Measurements from ENCODE around the gene IYD. TPM values are rescaled to one million over a fixed set of nuclear protein-coding genes. Genes with fewer than 3 reads are reported as not detected.

IYD gene
- total RNA-seq, 2 experiments from 2014 or later: not detected

DNA sequence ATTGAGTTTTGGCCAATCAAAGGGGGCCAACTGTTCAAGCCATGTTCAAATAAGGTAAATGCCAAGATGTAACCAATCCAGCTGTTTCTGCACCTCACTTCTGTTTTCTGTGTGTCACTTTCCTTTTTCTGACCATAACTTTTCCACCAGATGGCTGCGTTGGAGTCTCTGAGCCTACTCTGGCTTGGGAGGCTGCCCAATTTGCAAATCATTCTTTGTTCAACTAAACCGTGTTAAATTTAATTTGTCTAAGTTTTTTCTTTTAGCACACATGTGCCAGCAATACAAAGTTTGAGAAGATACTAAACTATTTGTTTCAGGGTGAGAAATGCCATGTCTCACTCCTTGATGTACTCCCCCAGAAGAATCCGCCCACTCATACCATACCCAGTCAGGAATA, 52.1 kb downstream of the IYD start:
- intact Hi-C loops (cut with micrococcal nuclease): no loop called here
- Mint-ChIP-seq H3K27me3 (peaks cover 12% of the 10 kb centered on the region), H3K4me1 (ENCODE audit: low read depth) (peaks cover 27% of the 10 kb centered on the region), H3K4me3 (no peak overlapping the region), H3K9me3 (peaks cover 6% of the 10 kb centered on the region), H3K27ac (no peak overlapping the region), H3K36me3 (no peaks in the 10 kb centered on the region)
- ChIA-PET POLR2A (no interaction called here), CTCF (interaction anchor here (6.0 kb wide), 1 partner anchor 396 kb away, joined by 99 read pairs; no protein-coding TSS in a partner anchor)
- DNase-seq: no peak

DNA sequence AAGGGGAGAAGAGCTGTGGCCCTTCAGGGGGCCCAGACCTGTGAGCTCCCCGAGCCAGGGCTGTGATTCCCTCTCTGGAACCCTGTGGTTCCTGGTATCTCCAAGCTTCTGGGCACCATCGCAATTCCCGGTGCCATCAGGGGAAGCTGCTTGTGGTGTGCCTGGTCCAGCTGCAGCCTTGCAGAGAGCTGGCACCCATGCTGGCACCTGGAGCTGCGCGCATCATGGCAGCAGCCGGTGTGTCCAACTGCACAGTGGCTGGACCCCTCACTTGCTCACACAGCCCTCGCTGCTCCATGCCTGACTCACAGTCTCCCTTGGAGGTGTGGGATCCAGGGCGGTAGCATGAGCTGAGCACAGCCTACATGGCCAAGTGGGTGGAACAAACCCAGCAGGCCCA, 56.7 kb downstream of the IYD start:
- no peaks in the 10 kb centered on the region for H3K36me3 Mint-ChIP-seq
- H3K4me1 Mint-ChIP-seq (ENCODE audit: low read depth): no peaks in the 10 kb centered on the region
- no peak for DNase-seq
- H3K27ac Mint-ChIP-seq: no peak overlapping the region
- intact Hi-C loops (cut with micrococcal nuclease): no loop called here
- no peak overlapping the region for H3K4me3 Mint-ChIP-seq
- POLR2A ChIA-PET: no interaction called here
- CTCF ChIA-PET: no interaction called here
- H3K9me3 Mint-ChIP-seq: peaks cover 5% of the 10 kb centered on the region
- H3K27me3 Mint-ChIP-seq: no peaks in the 10 kb centered on the region

DNA sequence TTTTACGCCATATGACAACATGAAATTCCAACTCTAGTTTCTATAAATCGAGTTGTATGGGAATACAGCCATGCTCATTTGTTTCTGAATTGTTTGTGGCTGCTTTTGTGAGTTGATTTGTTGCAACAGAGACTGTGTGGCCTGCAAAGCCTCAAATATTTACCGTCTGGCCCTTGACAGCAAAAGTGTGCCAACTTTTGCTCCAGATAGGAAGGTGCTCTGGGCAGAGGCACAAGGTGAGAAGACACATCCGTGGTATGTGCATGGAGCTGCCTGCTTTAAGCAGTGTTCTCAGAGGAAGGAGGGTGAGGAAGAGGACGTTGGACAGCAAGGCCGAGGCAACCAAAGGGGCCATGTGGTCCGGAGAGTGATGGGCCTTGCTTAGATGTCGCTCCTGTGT, 57.4 kb downstream of the IYD start:
- Mint-ChIP-seq H3K36me3 (no peaks in the 10 kb centered on the region), H3K27me3 (no peaks in the 10 kb centered on the region), H3K4me3 (no peak overlapping the region), H3K27ac (no peak overlapping the region), H3K4me1 (ENCODE audit: low read depth) (no peaks in the 10 kb centered on the region), H3K9me3 (no peaks in the 10 kb centered on the region)
- ChIA-PET CTCF (no interaction called here), POLR2A (no interaction called here)
- no peak for DNase-seq
- intact Hi-C loops (cut with micrococcal nuclease): no loop called here

DNA sequence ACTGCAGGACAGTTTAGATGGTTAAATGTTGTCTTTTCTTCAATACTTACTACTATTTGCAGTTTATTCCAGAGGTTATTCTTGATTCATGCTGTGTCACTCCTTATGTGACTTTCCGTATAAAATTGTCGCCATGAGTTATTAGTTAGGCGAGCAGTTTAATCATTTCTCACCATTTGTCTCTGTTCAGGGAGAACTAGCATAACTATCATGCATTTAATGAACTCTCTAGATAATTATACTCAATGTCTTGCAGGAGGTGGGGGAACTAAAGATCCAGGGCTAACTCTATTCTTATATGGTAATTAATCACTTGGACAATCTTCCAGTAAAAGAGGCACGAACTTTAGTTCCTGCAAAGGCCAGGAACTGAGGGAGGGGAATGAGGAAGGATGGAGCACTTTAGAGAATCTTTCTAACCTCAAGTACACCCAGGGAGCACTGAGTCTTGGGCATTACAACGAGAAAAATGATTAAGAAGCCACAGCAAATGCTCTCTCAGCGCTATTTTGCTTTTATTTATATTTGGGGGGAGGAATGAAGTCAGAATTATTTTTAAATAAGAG, 58.3 kb downstream of the IYD start:
- H3K4me1 Mint-ChIP-seq (ENCODE audit: low read depth): no peaks in the 10 kb centered on the region
- H3K27ac Mint-ChIP-seq: no peak overlapping the region
- no peak overlapping the region for H3K4me3 Mint-ChIP-seq
- no peaks in the 10 kb centered on the region for H3K27me3 Mint-ChIP-seq
- no peaks in the 10 kb centered on the region for H3K9me3 Mint-ChIP-seq
- CTCF ChIA-PET: no interaction called here
- POLR2A ChIA-PET: no interaction called here
- no peaks in the 10 kb centered on the region for H3K36me3 Mint-ChIP-seq
- no peak for DNase-seq
- intact Hi-C loops (cut with micrococcal nuclease): no loop called here

DNA sequence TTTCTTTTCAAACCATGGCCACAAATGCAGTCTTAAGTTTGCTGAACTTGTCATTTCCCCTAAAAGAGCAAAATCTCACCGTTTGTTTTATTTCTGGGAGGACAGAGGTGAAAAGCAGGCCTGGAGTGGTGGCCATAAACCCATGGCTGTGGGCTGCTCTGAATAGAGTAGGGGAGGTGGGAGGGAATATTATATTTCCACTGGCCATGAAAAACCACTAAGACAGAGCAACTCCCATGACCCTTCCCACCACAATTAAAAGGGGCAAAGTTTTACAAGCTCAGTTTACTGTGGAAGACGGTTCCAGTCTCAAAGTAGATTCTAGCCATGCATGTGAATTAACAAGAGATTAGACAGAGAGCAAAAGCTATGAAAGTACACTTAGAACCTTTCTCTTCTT, 59.0 kb downstream of the IYD start:
- H3K36me3 Mint-ChIP-seq: no peaks in the 10 kb centered on the region
- no peaks in the 10 kb centered on the region for H3K9me3 Mint-ChIP-seq
- DNase-seq: no peak
- CTCF ChIA-PET: interaction anchor here (1.0 kb wide), 1 partner anchor 10 kb away, joined by 4 read pairs; no protein-coding TSS in a partner anchor
- H3K27ac Mint-ChIP-seq: no peak overlapping the region
- H3K4me1 Mint-ChIP-seq (ENCODE audit: low read depth): no peaks in the 10 kb centered on the region
- intact Hi-C loops (cut with micrococcal nuclease): no loop called here
- no peaks in the 10 kb centered on the region for H3K27me3 Mint-ChIP-seq
- H3K4me3 Mint-ChIP-seq: no peak overlapping the region
- POLR2A ChIA-PET: no interaction called here

DNA sequence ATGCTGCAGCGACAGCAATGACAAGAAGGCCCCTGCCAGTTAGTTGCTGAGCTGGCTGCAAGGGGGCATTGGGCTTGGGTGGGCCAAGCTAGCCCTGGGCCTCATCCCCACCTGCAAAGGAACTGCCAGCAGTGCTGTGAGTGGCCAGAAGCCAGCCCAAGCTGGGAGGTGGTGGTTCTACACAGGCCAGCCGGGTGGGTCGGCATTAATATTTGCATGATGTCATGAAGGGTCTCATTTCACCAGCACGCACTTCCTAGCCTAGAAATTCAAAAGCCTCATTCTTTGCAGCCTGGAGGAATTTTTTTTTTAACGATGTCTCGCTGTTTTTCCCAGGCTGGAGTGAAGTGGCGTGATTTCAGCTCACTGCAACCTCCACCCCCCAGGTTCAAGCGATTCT, 62.0 kb downstream of the IYD start:
- no peak overlapping the region for H3K4me3 Mint-ChIP-seq
- intact Hi-C loops (cut with micrococcal nuclease): no loop called here
- POLR2A ChIA-PET: no interaction called here
- no peak overlapping the region for H3K27ac Mint-ChIP-seq
- CTCF ChIA-PET: interaction anchor here (2.1 kb wide), 1 partner anchor 12 kb away, joined by 8 read pairs; no protein-coding TSS in a partner anchor
- no peaks in the 10 kb centered on the region for H3K36me3 Mint-ChIP-seq
- DNase-seq: no peak
- no peaks in the 10 kb centered on the region for H3K9me3 Mint-ChIP-seq
- H3K27me3 Mint-ChIP-seq: no peaks in the 10 kb centered on the region
- no peaks in the 10 kb centered on the region for H3K4me1 Mint-ChIP-seq (ENCODE audit: low read depth)

DNA sequence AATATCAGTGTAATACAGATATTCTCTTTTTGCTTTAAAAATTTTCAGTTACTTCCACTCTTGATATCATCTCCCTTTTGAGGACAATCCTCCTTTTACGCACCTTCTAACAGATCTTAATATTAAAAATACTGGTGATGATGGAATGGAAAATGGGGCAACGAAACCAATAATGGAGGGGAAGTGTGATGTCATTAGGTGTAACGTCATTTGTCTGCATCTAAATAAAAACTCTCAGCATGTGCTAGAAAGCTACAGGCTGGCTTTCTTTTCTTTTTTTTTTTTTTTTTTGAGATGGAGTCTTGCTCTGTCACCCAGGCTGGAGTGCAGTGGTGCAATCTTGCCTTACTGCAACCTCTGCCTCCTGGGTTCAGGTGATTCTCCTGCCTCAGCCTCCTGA, 66.5 kb downstream of the IYD start:
- no peak overlapping the region for H3K27ac Mint-ChIP-seq
- CTCF ChIA-PET: no interaction called here
- H3K27me3 Mint-ChIP-seq: no peaks in the 10 kb centered on the region
- H3K4me3 Mint-ChIP-seq: no peak overlapping the region
- DNase-seq: no peak
- no peaks in the 10 kb centered on the region for H3K36me3 Mint-ChIP-seq
- H3K4me1 Mint-ChIP-seq (ENCODE audit: low read depth): no peaks in the 10 kb centered on the region
- POLR2A ChIA-PET: no interaction called here
- peaks cover 8% of the 10 kb centered on the region for H3K9me3 Mint-ChIP-seq
- intact Hi-C loops (cut with micrococcal nuclease): no loop called here

DNA sequence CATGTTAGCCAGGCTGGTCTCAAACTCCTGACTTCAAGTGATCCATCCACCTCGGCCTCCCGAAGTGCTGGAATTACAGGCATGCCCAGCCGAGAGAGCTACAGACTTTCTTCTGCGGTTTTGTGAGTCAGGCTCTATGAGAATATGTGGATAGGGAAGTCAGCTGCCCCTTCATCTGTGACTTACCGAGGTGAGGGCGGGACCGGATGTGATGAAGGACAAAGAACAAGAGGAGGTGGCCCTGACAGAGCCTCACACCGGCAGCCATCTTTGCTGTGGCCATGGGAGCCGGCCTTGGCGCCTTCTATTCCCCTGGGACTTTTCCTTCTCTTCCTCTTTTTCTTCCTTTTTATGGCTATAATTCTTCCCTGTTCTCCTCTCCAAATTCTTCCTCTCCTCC, 67.0 kb downstream of the IYD start:
- CTCF ChIA-PET: no interaction called here
- Mint-ChIP-seq H3K4me3 (no peak overlapping the region), H3K4me1 (ENCODE audit: low read depth) (no peaks in the 10 kb centered on the region), H3K9me3 (peaks cover 8% of the 10 kb centered on the region), H3K27me3 (no peaks in the 10 kb centered on the region), H3K36me3 (no peaks in the 10 kb centered on the region), H3K27ac (no peak overlapping the region)
- intact Hi-C loops (cut with micrococcal nuclease): no loop called here
- POLR2A ChIA-PET: no interaction called here
- DNase-seq: no peak

DNA sequence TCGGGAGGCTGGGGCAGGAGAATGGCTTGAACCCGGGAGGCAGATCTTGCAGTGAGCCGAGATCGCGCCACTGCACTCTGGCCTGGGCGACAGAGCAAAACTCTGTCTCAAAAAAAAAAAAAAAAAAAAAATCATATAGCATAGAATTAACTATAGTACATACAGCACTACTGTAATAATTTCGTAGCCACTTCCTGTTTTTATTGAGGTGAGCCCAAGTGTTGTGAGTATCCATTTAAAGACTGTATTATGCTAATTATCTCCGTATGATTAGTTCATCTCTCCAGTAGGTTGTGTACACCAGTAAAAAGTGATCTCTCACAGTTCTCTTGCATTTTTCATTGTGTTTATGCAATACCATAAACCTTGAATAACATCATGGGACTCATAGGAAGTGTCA, 70.6 kb downstream of the IYD start:
- intact Hi-C loops (cut with micrococcal nuclease): no loop called here
- Mint-ChIP-seq H3K4me1 (ENCODE audit: low read depth) (no peaks in the 10 kb centered on the region), H3K4me3 (no peak overlapping the region), H3K27me3 (no peaks in the 10 kb centered on the region), H3K36me3 (no peaks in the 10 kb centered on the region), H3K27ac (no peak overlapping the region), H3K9me3 (peaks cover 8% of the 10 kb centered on the region)
- ChIA-PET CTCF (no interaction called here), POLR2A (no interaction called here)
- no peak for DNase-seq

DNA sequence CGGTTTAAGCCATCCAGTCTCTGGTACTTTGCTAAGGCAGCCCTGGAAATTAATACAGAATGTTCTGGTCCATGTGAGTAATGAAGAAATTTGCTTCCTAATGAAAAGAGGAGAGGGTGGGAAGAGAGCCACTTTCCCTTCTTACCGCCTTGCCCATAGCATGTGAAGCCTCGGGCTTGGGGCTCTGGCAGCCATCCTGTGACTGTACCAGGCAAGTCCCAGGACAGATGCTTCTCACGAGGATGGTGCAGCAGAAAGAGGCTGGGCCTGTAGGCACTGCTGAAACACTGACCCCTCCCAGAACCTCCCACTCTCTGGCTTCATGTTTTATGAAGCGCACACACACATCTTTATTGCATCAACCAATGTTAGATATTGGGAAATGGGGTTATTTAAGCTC, 74.8 kb downstream of the IYD start:
- no peak for DNase-seq
- Mint-ChIP-seq H3K27ac (no peak overlapping the region), H3K4me3 (no peak overlapping the region), H3K27me3 (no peaks in the 10 kb centered on the region), H3K9me3 (peaks cover 8% of the 10 kb centered on the region), H3K4me1 (ENCODE audit: low read depth) (no peaks in the 10 kb centered on the region), H3K36me3 (no peaks in the 10 kb centered on the region)
- ChIA-PET CTCF (interaction anchor here (0.6 kb wide), 1 partner anchor 48 kb away, joined by 3 read pairs; no protein-coding TSS in a partner anchor), POLR2A (no interaction called here)
- intact Hi-C loops (cut with micrococcal nuclease): no loop called here

DNA sequence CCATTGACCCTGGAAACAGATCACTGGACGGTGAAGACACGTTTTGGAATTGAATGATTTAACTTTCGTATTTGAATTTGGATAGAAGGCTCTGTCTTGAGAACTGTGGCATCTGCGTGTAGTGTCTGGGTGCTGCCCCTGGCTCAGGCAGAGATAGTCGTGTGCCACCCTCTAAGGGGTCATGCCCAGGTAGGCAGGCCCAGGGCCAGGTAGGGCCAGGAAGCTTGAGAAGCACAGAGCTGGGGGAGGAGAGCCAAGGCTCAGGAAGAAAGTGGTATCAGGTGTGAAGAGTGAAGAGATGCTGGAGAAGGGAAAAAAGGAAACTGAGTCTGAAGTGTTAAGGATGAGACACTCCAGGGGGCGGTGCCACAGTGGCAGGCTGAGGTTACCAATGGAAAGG, 75.5 kb downstream of the IYD start:
- no peaks in the 10 kb centered on the region for H3K27me3 Mint-ChIP-seq
- H3K9me3 Mint-ChIP-seq: peaks cover 8% of the 10 kb centered on the region
- no peaks in the 10 kb centered on the region for H3K4me1 Mint-ChIP-seq (ENCODE audit: low read depth)
- ChIA-PET POLR2A (no interaction called here), CTCF (interaction anchor here (0.6 kb wide), 1 partner anchor 49 kb away, joined by 3 read pairs; no protein-coding TSS in a partner anchor)
- no peak overlapping the region for H3K27ac Mint-ChIP-seq
- no peak for DNase-seq
- intact Hi-C loops (cut with micrococcal nuclease): no loop called here
- H3K4me3 Mint-ChIP-seq: no peak overlapping the region
- no peaks in the 10 kb centered on the region for H3K36me3 Mint-ChIP-seq

DNA sequence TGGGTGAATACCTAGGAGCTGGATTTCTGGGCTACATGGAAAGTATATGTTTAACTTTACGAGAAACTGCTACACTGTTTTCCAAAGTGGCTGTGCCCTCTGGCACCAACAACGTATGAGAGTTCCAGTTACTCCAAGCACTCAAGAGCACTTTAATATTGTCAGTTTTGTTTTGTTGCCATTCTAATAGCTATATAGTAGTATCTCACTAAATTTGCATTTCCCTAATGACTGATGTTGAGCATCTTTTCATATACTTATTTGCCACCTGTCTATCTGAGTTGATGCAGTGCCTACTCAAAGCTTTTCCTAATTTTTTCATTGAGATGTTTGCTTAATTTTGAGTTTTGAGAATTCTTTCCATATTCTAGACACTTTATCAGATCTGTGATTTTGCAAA, 76.7 kb downstream of the IYD start:
- no peaks in the 10 kb centered on the region for H3K4me1 Mint-ChIP-seq (ENCODE audit: low read depth)
- H3K27me3 Mint-ChIP-seq: no peaks in the 10 kb centered on the region
- ChIA-PET CTCF (no interaction called here), POLR2A (no interaction called here)
- no peaks in the 10 kb centered on the region for H3K9me3 Mint-ChIP-seq
- no peak overlapping the region for H3K4me3 Mint-ChIP-seq
- H3K27ac Mint-ChIP-seq: no peak overlapping the region
- intact Hi-C loops (cut with micrococcal nuclease): no loop called here
- H3K36me3 Mint-ChIP-seq: no peaks in the 10 kb centered on the region
- no peak for DNase-seq

DNA sequence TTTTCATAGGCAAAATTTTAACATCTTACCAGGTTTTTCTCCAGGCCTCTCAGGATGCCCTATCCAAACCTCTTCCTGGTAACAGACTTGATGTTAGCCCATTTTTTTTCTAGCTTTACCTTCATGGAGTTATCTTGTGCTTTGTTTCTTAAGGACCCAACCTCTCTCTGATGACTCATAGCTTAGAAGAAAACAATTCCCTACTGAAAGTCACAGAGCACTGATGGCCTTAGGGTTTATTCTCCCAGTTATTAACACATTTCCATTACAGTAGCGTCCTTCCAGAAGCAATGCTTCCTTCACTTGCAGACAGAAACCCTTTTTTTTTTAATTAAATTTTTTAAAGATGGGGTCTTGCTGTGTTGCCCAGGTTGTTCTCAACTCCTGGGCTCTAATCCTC, 79.4 kb downstream of the IYD start:
- DNase-seq: no peak
- H3K9me3 Mint-ChIP-seq: no peaks in the 10 kb centered on the region
- no peak overlapping the region for H3K4me3 Mint-ChIP-seq
- no peaks in the 10 kb centered on the region for H3K27me3 Mint-ChIP-seq
- CTCF ChIA-PET: interaction anchor here (1.8 kb wide), 1 partner anchor 28 kb away, joined by 4 read pairs; no protein-coding TSS in a partner anchor
- POLR2A ChIA-PET: no interaction called here
- H3K4me1 Mint-ChIP-seq (ENCODE audit: low read depth): no peaks in the 10 kb centered on the region
- no peak overlapping the region for H3K27ac Mint-ChIP-seq
- intact Hi-C loops (cut with micrococcal nuclease): no loop called here
- H3K36me3 Mint-ChIP-seq: no peaks in the 10 kb centered on the region

Measured in activated CD4-positive, alpha-beta memory T cell treated with anti-CD3 and anti-CD28 coated beads for 36 hours (primary cell).